ENCODE results near the gene F11R. TPM values are rescaled to one million over a fixed set of nuclear protein-coding genes. Genes with fewer than 3 reads are reported as not detected.

F11R gene
- total RNA-seq, 4 donors from 2014 or later: 3.1 to 6.0 (median 5.3) TPM

DNA sequence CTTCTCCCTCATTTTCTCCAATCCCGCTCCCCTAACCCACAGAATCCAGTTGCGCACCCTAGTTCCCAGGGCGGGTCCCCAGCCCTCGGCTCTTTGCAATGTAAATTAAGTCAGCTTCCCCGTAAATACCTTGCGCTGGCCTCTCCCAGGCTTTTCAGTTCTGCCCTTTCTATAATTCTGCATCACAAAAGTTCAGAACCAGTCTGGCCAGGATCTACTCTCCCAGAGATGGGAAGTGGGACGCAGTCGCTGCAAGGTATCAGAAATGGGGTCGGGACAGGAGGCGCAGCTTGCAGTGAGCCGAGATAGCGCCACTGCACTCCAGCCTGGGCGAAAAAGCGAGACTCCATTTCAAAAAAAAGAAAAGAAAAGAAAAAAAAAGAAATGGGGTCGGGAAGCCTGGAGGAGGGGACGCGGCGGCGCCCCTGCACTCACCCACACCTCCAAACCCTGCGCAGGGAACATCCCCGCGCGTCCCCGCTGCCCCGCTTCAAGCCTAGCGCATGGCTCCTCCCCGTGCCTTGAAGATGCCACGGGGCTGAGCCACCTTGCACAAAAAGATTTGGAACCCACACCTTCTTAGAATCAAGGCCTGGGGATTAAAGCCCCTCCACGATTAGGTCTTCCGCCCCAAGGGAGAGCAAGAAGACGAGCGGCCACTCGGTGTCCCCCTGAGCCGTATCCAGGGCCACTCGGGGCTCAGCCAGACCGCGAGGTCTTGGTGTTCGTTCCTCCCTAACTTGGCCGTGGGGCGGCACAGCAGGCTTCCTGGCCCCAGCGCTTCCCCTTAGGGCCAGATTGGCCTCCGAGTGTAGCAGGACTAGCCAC, 39.2 kb downstream of the F11R start:
- ATAC-seq (no peak), DNase-seq (no peak)
- no peaks in the 10 kb centered on the region for H3K9me3 ChIP-seq
- no peaks in the 10 kb centered on the region for H3K4me1 ChIP-seq
- H3K36me3 ChIP-seq: no peaks in the 10 kb centered on the region
- no peak for TF ChIP-seq POLR2A (IDR thresholded peaks at IDR 0.05)
- no peak for TF ChIP-seq CTCF (IDR thresholded peaks at IDR 0.05 in 4 of 5, conservative IDR thresholded peaks at IDR 0.05 in 1 of 5)
- peaks cover 19 to 20% (median 20%) of the 10 kb centered on the region in 3 donors for H3K27me3 ChIP-seq
- in situ Hi-C loops (cut with MboI; ENCODE audit: low sequenced_read_pairs in 4 of 4) (no loop called here), intact Hi-C loops (cut with DNase I; ENCODE audit: low total_unique reads) (no loop called here)
- no peak overlapping the region for H3K27ac ChIP-seq
- H3K4me3 ChIP-seq: no peak overlapping the region

GRCh38 chr1:160979286-160979685, 41.7 kb downstream of the F11R start:
- Histone ChIP-seq H3K27me3 (peaks cover 19 to 20% (median 20%) of the 10 kb centered on the region in 3 donors), H3K4me1 (no peaks in the 10 kb centered on the region), H3K36me3 (no peaks in the 10 kb centered on the region), H3K9me3 (no peaks in the 10 kb centered on the region), H3K27ac (no peak overlapping the region), H3K4me3 (no peak overlapping the region)
- DNase-seq (no peak), ATAC-seq (no peak)
- intact Hi-C loops (cut with DNase I; ENCODE audit: low total_unique reads) (no loop called here), in situ Hi-C loops (cut with MboI; ENCODE audit: low sequenced_read_pairs in 4 of 4) (no loop called here)
- TF ChIP-seq CTCF (IDR thresholded peaks at IDR 0.05 in 4 of 5, conservative IDR thresholded peaks at IDR 0.05 in 1 of 5): no peak
- TF ChIP-seq POLR2A (IDR thresholded peaks at IDR 0.05): no peak

DNA sequence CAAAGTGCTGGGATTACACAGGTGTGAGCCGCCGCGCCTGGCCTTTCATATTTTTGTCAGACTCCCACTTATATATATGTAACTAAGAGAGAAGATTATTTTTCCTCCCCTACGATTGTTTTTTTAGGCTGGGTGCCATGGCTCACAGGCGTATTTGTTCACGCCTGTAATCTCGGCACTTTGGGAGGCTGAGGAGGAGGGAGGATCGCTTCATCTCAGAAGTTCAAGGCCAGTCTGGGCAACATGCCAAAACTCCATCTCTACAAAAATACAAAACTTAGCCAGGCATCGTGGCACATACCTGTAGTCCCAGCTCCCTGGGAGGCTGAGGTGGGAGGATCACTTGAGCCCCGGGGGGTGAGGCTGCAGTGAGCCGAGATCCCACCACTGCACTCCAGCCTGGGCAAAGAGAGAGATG, 42.4 kb downstream of the F11R start:
- DNase-seq (no peak), ATAC-seq (no peak)
- intact Hi-C loops (cut with DNase I; ENCODE audit: low total_unique reads) (no loop called here), in situ Hi-C loops (cut with MboI; ENCODE audit: low sequenced_read_pairs in 4 of 4) (no loop called here)
- Histone ChIP-seq H3K4me3 (no peak overlapping the region), H3K4me1 (no peaks in the 10 kb centered on the region), H3K27me3 (peaks cover 19 to 20% (median 20%) of the 10 kb centered on the region in 3 donors), H3K36me3 (no peaks in the 10 kb centered on the region), H3K27ac (no peak overlapping the region), H3K9me3 (no peaks in the 10 kb centered on the region)
- TF ChIP-seq POLR2A (IDR thresholded peaks at IDR 0.05) (no peak), CTCF (IDR thresholded peaks at IDR 0.05 in 4 of 5, conservative IDR thresholded peaks at IDR 0.05 in 1 of 5) (no peak)

GRCh38 chr1:160975026-160975425, 45.9 kb downstream of the F11R start:
- H3K4me3 ChIP-seq: no peak overlapping the region
- no peaks in the 10 kb centered on the region for H3K9me3 ChIP-seq
- DNase-seq: no peak
- intact Hi-C loops (cut with DNase I; ENCODE audit: low total_unique reads) (no loop called here), in situ Hi-C loops (cut with MboI; ENCODE audit: low sequenced_read_pairs in 4 of 4) (no loop called here)
- no peak for ATAC-seq
- no peak for TF ChIP-seq POLR2A (IDR thresholded peaks at IDR 0.05)
- no peak for TF ChIP-seq CTCF (IDR thresholded peaks at IDR 0.05 in 4 of 5, conservative IDR thresholded peaks at IDR 0.05 in 1 of 5)
- H3K27ac ChIP-seq: no peak overlapping the region
- no peaks in the 10 kb centered on the region for H3K36me3 ChIP-seq
- H3K4me1 ChIP-seq: no peaks in the 10 kb centered on the region
- peaks cover 0 to 3% (median 2%) of the 10 kb centered on the region in 3 donors for H3K27me3 ChIP-seq
